Type B pancreatic cell (in vitro differentiated cells): ENCODE results near the gene SPATA22. TPM values are rescaled to one million over a fixed set of nuclear protein-coding genes. Genes with fewer than 3 reads are reported as not detected.

Source experiments
- DNase-seq: peaks from one replicate; pipeline ENCODE4 v3.0.0; 2021; ENCODE audit warnings: mixed read lengths; ENCODE audit not compliant: unreplicated experiment; ENCODE audit errors: extremely low spot score
- H3K27ac Mint-ChIP-seq: 2 replicates; pipeline ENCODE4 v1.8.0; 2021; ENCODE audit warnings: mild to moderate bottlenecking, mixed read lengths
- H3K27me3 Mint-ChIP-seq: 2 replicates; pipeline ENCODE4 v1.8.0; 2021; ENCODE audit warnings: mixed read lengths
- H3K36me3 Mint-ChIP-seq: 2 replicates; pipeline ENCODE4 v1.8.0; 2021; ENCODE audit warnings: mixed read lengths
- H3K4me1 Mint-ChIP-seq: one replicate; pipeline ENCODE4 v1.8.0; 2021; ENCODE audit warnings: mixed read lengths; ENCODE audit not compliant: unreplicated experiment
- H3K4me3 Mint-ChIP-seq: 2 replicates; pipeline ENCODE4 v1.8.0; 2021; ENCODE audit warnings: mild to moderate bottlenecking, mixed read lengths
- H3K9me3 Mint-ChIP-seq: 2 replicates; pipeline ENCODE4 v1.8.0; 2021; ENCODE audit warnings: mixed read lengths
- CTCF ChIP-seq: fragments of 200-600 bp; sonication (generic); conservative IDR thresholded peaks from 2 replicates; pipeline ENCODE4 v1.5.0; 2021; ENCODE audit warnings: antibody characterized with exemption, mild to moderate bottlenecking
- total RNA-seq: library from RNA; stranded (reverse); gene quantifications from 2 replicates; pipeline ENCODE4 v1.2.1, GENCODE V29; 2021; ENCODE audit warnings: low replicate concordance

SPATA22 gene
- total RNA-seq, 1 donor from 2014 or later: not detected

- TF ChIP-seq CTCF: no peak
- Mint-ChIP-seq H3K27me3 (no peaks in the 10 kb centered on the region), H3K9me3 (no peaks in the 10 kb centered on the region), H3K36me3 (no peaks in the 10 kb centered on the region), H3K4me3 (no peak overlapping the region), H3K4me1 (peaks cover 14% of the 10 kb centered on the region), H3K27ac (no peak overlapping the region)
- no peak for DNase-seq
Observed at GRCh38 chr17:3511852-3512504, 40.4 kb upstream of the SPATA22 start.

- Mint-ChIP-seq H3K27me3 (no peaks in the 10 kb centered on the region), H3K27ac (no peak overlapping the region), H3K4me1 (peaks cover 14% of the 10 kb centered on the region), H3K4me3 (no peak overlapping the region), H3K9me3 (no peaks in the 10 kb centered on the region), H3K36me3 (no peaks in the 10 kb centered on the region)
- DNase-seq: no peak
- TF ChIP-seq CTCF: no peak
Observed at GRCh38 chr17:3510090-3510489, 38.5 kb upstream of the SPATA22 start.

GRCh38 chr17:3507869-3508268, 36.2 kb upstream of the SPATA22 start:
- TF ChIP-seq CTCF: no peak
- peaks cover 9% of the 10 kb centered on the region for H3K4me1 Mint-ChIP-seq
- DNase-seq: no peak
- H3K27ac Mint-ChIP-seq: no peak overlapping the region
- H3K36me3 Mint-ChIP-seq: no peaks in the 10 kb centered on the region
- no peaks in the 10 kb centered on the region for H3K27me3 Mint-ChIP-seq
- H3K4me3 Mint-ChIP-seq: no peak overlapping the region
- H3K9me3 Mint-ChIP-seq: no peaks in the 10 kb centered on the region

- no peaks in the 10 kb centered on the region for H3K9me3 Mint-ChIP-seq
- no peak for DNase-seq
- no peak for TF ChIP-seq CTCF
- H3K27me3 Mint-ChIP-seq: no peaks in the 10 kb centered on the region
- H3K36me3 Mint-ChIP-seq: no peaks in the 10 kb centered on the region
- no peak overlapping the region for H3K4me3 Mint-ChIP-seq
- no peak overlapping the region for H3K27ac Mint-ChIP-seq
- peaks cover 1% of the 10 kb centered on the region for H3K4me1 Mint-ChIP-seq
Observed at GRCh38 chr17:3507071-3507470, 35.5 kb upstream of the SPATA22 start.

GRCh38 chr17:3506054-3506453, 34.4 kb upstream of the SPATA22 start:
- Mint-ChIP-seq H3K4me1 (no peaks in the 10 kb centered on the region), H3K27ac (no peak overlapping the region), H3K36me3 (no peaks in the 10 kb centered on the region), H3K9me3 (peaks cover 3% of the 10 kb centered on the region), H3K27me3 (no peaks in the 10 kb centered on the region), H3K4me3 (no peak overlapping the region)
- no peak for DNase-seq
- no peak for TF ChIP-seq CTCF

- no peak for DNase-seq
- Mint-ChIP-seq H3K27ac (no peak overlapping the region), H3K4me3 (no peak overlapping the region), H3K9me3 (peaks cover 7% of the 10 kb centered on the region), H3K27me3 (no peaks in the 10 kb centered on the region), H3K4me1 (no peaks in the 10 kb centered on the region), H3K36me3 (no peaks in the 10 kb centered on the region)
- TF ChIP-seq CTCF: no peak
Observed at GRCh38 chr17:3505008-3505407, 33.4 kb upstream of the SPATA22 start.
